Glutamatergic neuron (in vitro differentiated cells): ENCODE results near the gene LIMS2. TPM values are rescaled to one million over a fixed set of nuclear protein-coding genes. Genes with fewer than 3 reads are reported as not detected.

ENCODE experiments used
- DNase-seq: peaks from one replicate; pipeline ENCODE4 v3.0.0; 2022
- H3K27ac Mint-ChIP-seq: one replicate; pipeline ENCODE4 v1.8.0; 2020; ENCODE audit warnings: mild to moderate bottlenecking, mixed read lengths, inconsistent platforms; ENCODE audit not compliant: unreplicated experiment
- H3K27me3 Mint-ChIP-seq: one replicate; pipeline ENCODE4 v1.8.0; 2020; ENCODE audit warnings: mild to moderate bottlenecking, moderate library complexity, mixed read lengths, inconsistent platforms; ENCODE audit not compliant: unreplicated experiment
- H3K36me3 Mint-ChIP-seq: one replicate; pipeline ENCODE4 v1.8.0; 2020; ENCODE audit warnings: mild to moderate bottlenecking, mixed read lengths, inconsistent platforms; ENCODE audit not compliant: unreplicated experiment
- H3K4me1 Mint-ChIP-seq: one replicate; pipeline ENCODE4 v1.8.0; 2020; ENCODE audit warnings: mild to moderate bottlenecking, low read depth, mixed read lengths, inconsistent platforms; ENCODE audit not compliant: unreplicated experiment
- H3K4me3 Mint-ChIP-seq: one replicate; pipeline ENCODE4 v1.8.0; 2020; ENCODE audit warnings: mild to moderate bottlenecking, mixed read lengths, inconsistent platforms; ENCODE audit not compliant: unreplicated experiment
- H3K9me3 Mint-ChIP-seq: one replicate; pipeline ENCODE4 v1.8.0; 2020; ENCODE audit warnings: mild to moderate bottlenecking, moderate library complexity, mixed read lengths, inconsistent platforms; ENCODE audit not compliant: unreplicated experiment
- total RNA-seq: library from RNA; stranded (reverse); fragmentation: NEBNext Ultra II Directional; extraction: Animal tissue kit (Norgen Biotek cat#: 25700); gene quantifications from one replicate; pipeline ENCODE4 v1.2.1, GENCODE V29; 2021; ENCODE audit not compliant: unreplicated experiment
- TF ChIP-seq, protein P1 (sequence below): fragments of 200-600 bp; sonication (generic); IDR thresholded peaks from one replicate; pipeline ENCODE4 v1.5.0; 2021; ENCODE audit not compliant: partially characterized antibody, unreplicated experiment

Gene LIMS2
- total RNA-seq, 1 donor from 2014 or later, result 0.29 TPM

DNA sequence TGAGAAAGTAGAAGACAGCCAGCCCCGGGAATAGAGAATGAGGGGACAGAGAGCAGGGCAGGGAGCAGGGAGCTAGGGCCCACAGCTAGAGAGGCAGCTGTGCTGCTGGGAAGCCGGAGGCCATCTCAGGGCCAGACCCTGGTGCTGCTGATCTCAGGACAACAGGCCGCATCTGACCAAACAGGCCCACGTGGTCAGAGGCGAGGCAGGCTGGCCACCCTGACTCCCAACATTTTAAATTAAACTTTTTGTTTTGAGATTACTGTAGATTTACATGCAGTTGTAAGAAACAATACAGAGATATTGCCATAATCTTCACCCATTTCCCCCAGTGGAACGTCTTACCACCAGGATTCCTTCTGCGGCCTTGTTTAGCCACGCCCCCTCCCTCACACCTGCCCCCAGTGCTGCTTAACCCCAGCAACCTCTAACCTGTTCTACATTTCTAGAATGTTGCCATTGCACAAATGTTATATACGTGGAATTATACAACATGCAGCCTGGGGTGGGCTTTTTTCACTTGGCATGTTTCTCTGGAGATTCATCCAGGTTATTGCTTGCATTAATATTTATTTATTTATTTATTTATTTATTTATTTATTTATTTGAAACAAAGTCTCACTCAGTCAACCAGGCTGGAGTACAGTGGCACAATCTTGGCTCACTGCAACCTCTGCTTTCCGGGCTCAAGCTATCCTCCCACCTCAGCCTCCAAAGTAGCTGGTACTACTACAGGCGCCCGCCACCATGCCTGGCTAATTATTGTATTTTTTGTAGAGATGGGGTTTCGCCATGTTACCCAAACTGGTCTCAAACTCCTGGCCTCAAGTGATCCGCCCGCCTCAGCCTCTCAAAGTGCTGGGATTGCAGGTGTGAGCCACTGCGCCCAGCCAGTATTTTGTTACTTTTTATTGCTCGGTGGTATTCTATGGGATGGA lies 78.0 kb downstream of the LIMS2 start:
- H3K27me3 Mint-ChIP-seq, result peaks cover 2% of the 10 kb centered on the region
- no peak overlapping the region for H3K27ac Mint-ChIP-seq
- no peaks in the 10 kb centered on the region for H3K4me1 Mint-ChIP-seq
- H3K9me3 Mint-ChIP-seq, result no peaks in the 10 kb centered on the region
- peaks cover 7% of the 10 kb centered on the region for H3K36me3 Mint-ChIP-seq
- H3K4me3 Mint-ChIP-seq, result no peak overlapping the region
- no peak for DNase-seq
- TF ChIP-seq, protein P1, sequence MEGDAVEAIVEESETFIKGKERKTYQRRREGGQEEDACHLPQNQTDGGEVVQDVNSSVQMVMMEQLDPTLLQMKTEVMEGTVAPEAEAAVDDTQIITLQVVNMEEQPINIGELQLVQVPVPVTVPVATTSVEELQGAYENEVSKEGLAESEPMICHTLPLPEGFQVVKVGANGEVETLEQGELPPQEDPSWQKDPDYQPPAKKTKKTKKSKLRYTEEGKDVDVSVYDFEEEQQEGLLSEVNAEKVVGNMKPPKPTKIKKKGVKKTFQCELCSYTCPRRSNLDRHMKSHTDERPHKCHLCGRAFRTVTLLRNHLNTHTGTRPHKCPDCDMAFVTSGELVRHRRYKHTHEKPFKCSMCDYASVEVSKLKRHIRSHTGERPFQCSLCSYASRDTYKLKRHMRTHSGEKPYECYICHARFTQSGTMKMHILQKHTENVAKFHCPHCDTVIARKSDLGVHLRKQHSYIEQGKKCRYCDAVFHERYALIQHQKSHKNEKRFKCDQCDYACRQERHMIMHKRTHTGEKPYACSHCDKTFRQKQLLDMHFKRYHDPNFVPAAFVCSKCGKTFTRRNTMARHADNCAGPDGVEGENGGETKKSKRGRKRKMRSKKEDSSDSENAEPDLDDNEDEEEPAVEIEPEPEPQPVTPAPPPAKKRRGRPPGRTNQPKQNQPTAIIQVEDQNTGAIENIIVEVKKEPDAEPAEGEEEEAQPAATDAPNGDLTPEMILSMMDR, result no peak

GRCh38 chr2:127596311-127597045 lies 78.9 kb downstream of the LIMS2 start:
- DNase-seq, result no peak
- H3K36me3 Mint-ChIP-seq, result peaks cover 7% of the 10 kb centered on the region

GRCh38 chr2:127594116-127594591 lies 81.2 kb downstream of the LIMS2 start:
- H3K4me1 Mint-ChIP-seq, result no peaks in the 10 kb centered on the region
- no peak overlapping the region for H3K27ac Mint-ChIP-seq
- no peaks in the 10 kb centered on the region for H3K9me3 Mint-ChIP-seq
- peaks cover 7% of the 10 kb centered on the region for H3K36me3 Mint-ChIP-seq
- H3K4me3 Mint-ChIP-seq, result no peak overlapping the region
- peaks cover 2% of the 10 kb centered on the region for H3K27me3 Mint-ChIP-seq
- no peak for DNase-seq
- TF ChIP-seq, protein P1, result no peak

More at GRCh38 chr2:127596311-127597045, 78.9 kb downstream of the LIMS2 start:
- TF ChIP-seq, protein P1, result no peak
- no peak overlapping the region for H3K27ac Mint-ChIP-seq
- no peaks in the 10 kb centered on the region for H3K9me3 Mint-ChIP-seq
- no peaks in the 10 kb centered on the region for H3K4me1 Mint-ChIP-seq
- H3K27me3 Mint-ChIP-seq, result peaks cover 2% of the 10 kb centered on the region
- no peak overlapping the region for H3K4me3 Mint-ChIP-seq

GRCh38 chr2:127593228-127594115 lies 81.9 kb downstream of the LIMS2 start:
- Mint-ChIP-seq H3K27me3 (peaks cover 2% of the 10 kb centered on the region), H3K4me1 (no peaks in the 10 kb centered on the region), H3K9me3 (no peaks in the 10 kb centered on the region), H3K27ac (no peak overlapping the region), H3K4me3 (no peak overlapping the region), H3K36me3 (peaks cover 7% of the 10 kb centered on the region)
- no peak for DNase-seq
- TF ChIP-seq, protein P1, result no peak
